ENCODE data around the gene LDLRAD2.
A peak's percentile ranks its signal among the peaks of the same experiment; 100 is the strongest.

The LDLRAD2 gene

DNA sequence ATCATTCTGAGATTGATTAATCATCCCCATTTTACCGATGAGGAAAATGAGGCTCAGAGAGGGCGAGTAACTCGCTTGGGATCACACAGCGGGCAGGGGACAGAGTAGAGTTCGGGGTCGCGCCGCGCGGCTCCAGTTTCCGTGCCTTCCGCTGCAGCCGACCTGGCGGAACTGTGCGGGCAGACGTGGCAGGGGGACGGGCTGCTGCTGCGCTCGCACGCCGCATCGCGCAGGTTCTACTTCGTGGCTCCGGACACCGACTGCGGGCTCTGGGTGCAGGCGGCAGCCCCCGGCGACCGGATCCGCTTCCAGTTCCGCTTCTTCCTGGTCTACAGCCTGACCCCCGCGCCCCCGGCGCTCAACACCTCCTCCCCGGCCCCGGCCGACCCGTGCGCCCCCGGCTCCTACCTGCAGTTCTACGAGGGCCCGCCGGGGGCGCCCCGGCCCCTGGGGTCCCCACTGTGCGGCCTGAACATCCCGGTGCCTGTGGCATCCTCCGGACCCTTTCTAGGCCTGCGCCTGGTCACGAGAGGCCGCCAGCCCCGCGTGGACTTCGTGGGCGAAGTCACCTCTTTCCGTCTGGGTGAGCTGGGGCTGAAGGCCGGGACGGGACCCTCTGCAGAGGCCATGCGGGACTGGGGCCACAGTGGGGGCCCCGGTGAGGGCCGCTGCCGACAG, 2.3 kb downstream of the LDLRAD2 start:
- H3K9me3 ChIP-seq (ENCODE audit: control insufficient read depth in 2 of 2, low read length in 2 of 2): no peaks in the 10 kb centered on the region
- H3K27me3 ChIP-seq (ENCODE audit: control insufficient read depth in 2 of 2, insufficient read depth in 2 of 2, low read length in 2 of 2): peaks cover 0 to 2% of the 10 kb centered on the region in 2 donors
- H3K27ac ChIP-seq (ENCODE audit: low read depth in 2 of 2, low read length in 2 of 2): no peak overlapping the region
- H3K9ac ChIP-seq (ENCODE audit: low read depth in 1 of 2, low read length in 2 of 2): peak overlapping the region in 1 of 2 donors; percentile 38
- peak overlapping the region; percentile 46 to 50 for H3K4me3 ChIP-seq (ENCODE audit: low read length in 2 of 2)
- no peaks in the 10 kb centered on the region for H3K36me3 ChIP-seq (ENCODE audit: control insufficient read depth in 2 of 2, insufficient read depth in 2 of 2, low read length in 2 of 2)
- H3K4me1 ChIP-seq (ENCODE audit: control insufficient read depth in 2 of 2, insufficient read depth in 2 of 2, low read length in 2 of 2): no peaks in the 10 kb centered on the region

- Histone ChIP-seq H3K9ac (ENCODE audit: low read depth in 1 of 2, low read length in 2 of 2) (no peak overlapping the region), H3K27ac (ENCODE audit: low read depth in 2 of 2, low read length in 2 of 2) (no peak overlapping the region), H3K9me3 (ENCODE audit: control insufficient read depth in 2 of 2, low read length in 2 of 2) (no peaks in the 10 kb centered on the region), H3K36me3 (ENCODE audit: control insufficient read depth in 2 of 2, insufficient read depth in 2 of 2, low read length in 2 of 2) (no peaks in the 10 kb centered on the region), H3K4me3 (ENCODE audit: low read length in 2 of 2) (peak overlapping the region in 1 of 2 donors; percentile 50), H3K27me3 (ENCODE audit: control insufficient read depth in 2 of 2, insufficient read depth in 2 of 2, low read length in 2 of 2) (peaks cover 0 to 2% of the 10 kb centered on the region in 2 donors), H3K4me1 (ENCODE audit: control insufficient read depth in 2 of 2, insufficient read depth in 2 of 2, low read length in 2 of 2) (no peaks in the 10 kb centered on the region)
These were observed 3.0 kb downstream of the LDLRAD2 start for GRCh38 chr1:21814981-21815582.

- Histone ChIP-seq H3K4me3 (ENCODE audit: low read length in 2 of 2) (no peak overlapping the region), H3K27ac (ENCODE audit: low read depth in 2 of 2, low read length in 2 of 2) (no peak overlapping the region), H3K4me1 (ENCODE audit: control insufficient read depth in 2 of 2, insufficient read depth in 2 of 2, low read length in 2 of 2) (no peaks in the 10 kb centered on the region), H3K27me3 (ENCODE audit: control insufficient read depth in 2 of 2, insufficient read depth in 2 of 2, low read length in 2 of 2) (peaks cover 0 to 2% of the 10 kb centered on the region in 2 donors), H3K9ac (ENCODE audit: low read depth in 1 of 2, low read length in 2 of 2) (no peak overlapping the region), H3K9me3 (ENCODE audit: control insufficient read depth in 2 of 2, low read length in 2 of 2) (no peaks in the 10 kb centered on the region), H3K36me3 (ENCODE audit: control insufficient read depth in 2 of 2, insufficient read depth in 2 of 2, low read length in 2 of 2) (no peaks in the 10 kb centered on the region)
These were observed 3.8 kb downstream of the LDLRAD2 start for GRCh38 chr1:21815724-21816321.

DNA sequence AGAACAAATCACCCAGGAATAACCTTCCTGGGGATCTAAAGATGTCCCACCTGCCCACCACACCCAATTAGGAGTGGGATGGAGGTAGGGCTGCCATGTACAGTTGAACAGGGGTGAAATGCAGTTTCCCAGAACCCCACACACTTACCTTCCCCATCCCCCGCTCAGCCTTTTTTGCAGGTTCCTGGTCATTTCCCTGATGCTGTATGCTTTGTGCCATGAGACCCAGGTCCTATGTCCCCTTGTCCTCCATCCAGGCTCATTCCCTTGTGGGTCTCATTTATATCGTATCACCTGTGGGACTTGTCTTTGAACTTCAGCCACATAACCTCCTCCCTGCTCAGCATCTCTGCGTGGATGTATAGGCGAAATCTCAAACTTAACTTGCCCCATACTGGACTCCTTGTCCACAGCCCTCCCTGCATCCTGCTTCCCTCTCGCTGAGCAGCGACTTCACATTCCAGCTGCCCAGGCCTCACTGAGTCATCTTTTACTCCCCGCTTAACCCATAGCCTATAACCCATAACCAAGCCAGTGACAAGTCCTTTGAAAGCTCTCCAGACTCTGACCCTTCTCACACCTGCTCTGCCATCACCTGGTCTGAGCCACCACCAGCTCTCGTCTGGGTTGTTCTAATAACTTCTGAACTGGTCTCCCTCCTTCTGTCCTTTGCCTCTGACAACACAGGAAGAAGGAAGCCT, 4.7 kb downstream of the LDLRAD2 start:
- peaks cover 0 to 2% of the 10 kb centered on the region in 2 donors for H3K27me3 ChIP-seq (ENCODE audit: control insufficient read depth in 2 of 2, insufficient read depth in 2 of 2, low read length in 2 of 2)
- peaks cover 0 to 3% of the 10 kb centered on the region in 2 donors for H3K36me3 ChIP-seq (ENCODE audit: control insufficient read depth in 2 of 2, insufficient read depth in 2 of 2, low read length in 2 of 2)
- no peak overlapping the region for H3K4me3 ChIP-seq (ENCODE audit: low read length in 2 of 2)
- no peaks in the 10 kb centered on the region for H3K9me3 ChIP-seq (ENCODE audit: control insufficient read depth in 2 of 2, low read length in 2 of 2)
- H3K4me1 ChIP-seq (ENCODE audit: control insufficient read depth in 2 of 2, insufficient read depth in 2 of 2, low read length in 2 of 2): no peaks in the 10 kb centered on the region
- no peak overlapping the region for H3K27ac ChIP-seq (ENCODE audit: low read depth in 2 of 2, low read length in 2 of 2)
- H3K9ac ChIP-seq (ENCODE audit: low read depth in 1 of 2, low read length in 2 of 2): no peak overlapping the region

DNA sequence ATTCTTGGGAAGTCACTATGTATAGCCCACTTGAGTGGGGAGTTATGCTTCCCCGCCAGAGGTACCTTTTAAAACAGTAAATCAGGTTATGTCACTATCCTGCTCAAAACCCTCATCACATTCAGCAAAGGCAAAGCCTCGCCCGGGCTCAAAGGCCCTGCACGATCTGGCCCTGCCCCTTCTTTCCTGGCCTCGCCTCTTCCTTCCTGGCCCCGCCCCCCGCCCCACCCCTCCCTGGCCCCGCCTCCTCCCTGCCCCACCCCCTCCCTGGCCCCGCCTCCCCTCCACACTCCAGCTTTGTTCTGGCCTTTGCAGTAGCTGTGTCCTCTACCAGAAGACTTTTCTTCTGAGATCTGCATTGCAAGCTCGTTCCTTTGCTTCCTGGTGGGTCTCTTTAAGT, 6.6 kb downstream of the LDLRAD2 start:
- H3K9me3 ChIP-seq (ENCODE audit: control insufficient read depth in 2 of 2, low read length in 2 of 2): no peaks in the 10 kb centered on the region
- no peaks in the 10 kb centered on the region for H3K4me1 ChIP-seq (ENCODE audit: control insufficient read depth in 2 of 2, insufficient read depth in 2 of 2, low read length in 2 of 2)
- no peak overlapping the region for H3K9ac ChIP-seq (ENCODE audit: low read depth in 1 of 2, low read length in 2 of 2)
- H3K27me3 ChIP-seq (ENCODE audit: control insufficient read depth in 2 of 2, insufficient read depth in 2 of 2, low read length in 2 of 2): no peaks in the 10 kb centered on the region
- no peak overlapping the region for H3K27ac ChIP-seq (ENCODE audit: low read depth in 2 of 2, low read length in 2 of 2)
- peaks cover 0 to 3% of the 10 kb centered on the region in 2 donors for H3K36me3 ChIP-seq (ENCODE audit: control insufficient read depth in 2 of 2, insufficient read depth in 2 of 2, low read length in 2 of 2)
- H3K4me3 ChIP-seq (ENCODE audit: low read length in 2 of 2): no peak overlapping the region

DNA sequence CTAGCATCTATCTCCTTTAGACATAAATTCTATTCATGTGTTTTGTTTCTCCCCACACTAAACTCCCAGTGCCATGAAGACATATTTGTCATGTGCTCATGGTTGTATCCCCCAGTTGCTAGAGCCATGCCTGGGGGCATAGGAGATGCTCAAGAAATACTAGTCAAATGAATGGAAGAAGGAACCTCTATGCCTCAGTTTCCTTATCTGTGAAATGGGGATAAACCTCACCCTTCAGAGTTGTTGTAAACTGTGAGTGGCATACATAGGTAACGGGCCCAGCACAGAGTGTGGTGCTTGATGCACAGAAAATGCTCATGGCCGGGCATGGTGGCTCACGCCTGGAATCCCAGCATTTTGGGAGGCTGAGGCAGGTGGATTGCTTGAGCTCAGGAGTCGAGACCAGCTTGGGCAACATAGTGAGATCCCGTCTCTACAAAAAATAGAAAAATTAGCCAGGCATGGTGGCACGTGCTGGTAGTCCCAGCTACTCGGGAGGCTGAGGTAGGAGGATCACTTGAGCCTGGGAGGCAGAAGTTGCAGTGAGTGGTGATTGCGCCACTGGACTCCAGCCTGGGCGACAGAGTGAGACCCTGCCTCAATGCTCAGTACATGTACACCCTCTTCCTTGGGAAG, 8.7 kb downstream of the LDLRAD2 start:
- Histone ChIP-seq H3K9me3 (ENCODE audit: control insufficient read depth in 2 of 2, low read length in 2 of 2) (no peaks in the 10 kb centered on the region), H3K36me3 (ENCODE audit: control insufficient read depth in 2 of 2, insufficient read depth in 2 of 2, low read length in 2 of 2) (peaks cover 8 to 9% of the 10 kb centered on the region in 2 donors), H3K4me1 (ENCODE audit: control insufficient read depth in 2 of 2, insufficient read depth in 2 of 2, low read length in 2 of 2) (no peaks in the 10 kb centered on the region), H3K27ac (ENCODE audit: low read depth in 2 of 2, low read length in 2 of 2) (no peak overlapping the region), H3K4me3 (ENCODE audit: low read length in 2 of 2) (no peak overlapping the region), H3K9ac (ENCODE audit: low read depth in 1 of 2, low read length in 2 of 2) (no peak overlapping the region), H3K27me3 (ENCODE audit: control insufficient read depth in 2 of 2, insufficient read depth in 2 of 2, low read length in 2 of 2) (no peaks in the 10 kb centered on the region)

GRCh38 chr1:21821385-21822019, 9.4 kb downstream of the LDLRAD2 start:
- no peaks in the 10 kb centered on the region for H3K27me3 ChIP-seq (ENCODE audit: control insufficient read depth in 2 of 2, insufficient read depth in 2 of 2, low read length in 2 of 2)
- no peaks in the 10 kb centered on the region for H3K9me3 ChIP-seq (ENCODE audit: control insufficient read depth in 2 of 2, low read length in 2 of 2)
- no peak overlapping the region for H3K9ac ChIP-seq (ENCODE audit: low read depth in 1 of 2, low read length in 2 of 2)
- peaks cover 8 to 9% of the 10 kb centered on the region in 2 donors for H3K36me3 ChIP-seq (ENCODE audit: control insufficient read depth in 2 of 2, insufficient read depth in 2 of 2, low read length in 2 of 2)
- no peak overlapping the region for H3K27ac ChIP-seq (ENCODE audit: low read depth in 2 of 2, low read length in 2 of 2)
- no peaks in the 10 kb centered on the region for H3K4me1 ChIP-seq (ENCODE audit: control insufficient read depth in 2 of 2, insufficient read depth in 2 of 2, low read length in 2 of 2)
- no peak overlapping the region for H3K4me3 ChIP-seq (ENCODE audit: low read length in 2 of 2)

GRCh38 chr1:21822349-21822748, 10.3 kb downstream of the LDLRAD2 start:
- Histone ChIP-seq H3K9me3 (ENCODE audit: control insufficient read depth in 2 of 2, low read length in 2 of 2) (no peaks in the 10 kb centered on the region), H3K36me3 (ENCODE audit: control insufficient read depth in 2 of 2, insufficient read depth in 2 of 2, low read length in 2 of 2) (peaks cover 9 to 12% of the 10 kb centered on the region in 2 donors), H3K9ac (ENCODE audit: low read depth in 1 of 2, low read length in 2 of 2) (no peak overlapping the region), H3K4me3 (ENCODE audit: low read length in 2 of 2) (no peak overlapping the region), H3K27me3 (ENCODE audit: control insufficient read depth in 2 of 2, insufficient read depth in 2 of 2, low read length in 2 of 2) (no peaks in the 10 kb centered on the region), H3K4me1 (ENCODE audit: control insufficient read depth in 2 of 2, insufficient read depth in 2 of 2, low read length in 2 of 2) (no peaks in the 10 kb centered on the region), H3K27ac (ENCODE audit: low read depth in 2 of 2, low read length in 2 of 2) (no peak overlapping the region)

DNA sequence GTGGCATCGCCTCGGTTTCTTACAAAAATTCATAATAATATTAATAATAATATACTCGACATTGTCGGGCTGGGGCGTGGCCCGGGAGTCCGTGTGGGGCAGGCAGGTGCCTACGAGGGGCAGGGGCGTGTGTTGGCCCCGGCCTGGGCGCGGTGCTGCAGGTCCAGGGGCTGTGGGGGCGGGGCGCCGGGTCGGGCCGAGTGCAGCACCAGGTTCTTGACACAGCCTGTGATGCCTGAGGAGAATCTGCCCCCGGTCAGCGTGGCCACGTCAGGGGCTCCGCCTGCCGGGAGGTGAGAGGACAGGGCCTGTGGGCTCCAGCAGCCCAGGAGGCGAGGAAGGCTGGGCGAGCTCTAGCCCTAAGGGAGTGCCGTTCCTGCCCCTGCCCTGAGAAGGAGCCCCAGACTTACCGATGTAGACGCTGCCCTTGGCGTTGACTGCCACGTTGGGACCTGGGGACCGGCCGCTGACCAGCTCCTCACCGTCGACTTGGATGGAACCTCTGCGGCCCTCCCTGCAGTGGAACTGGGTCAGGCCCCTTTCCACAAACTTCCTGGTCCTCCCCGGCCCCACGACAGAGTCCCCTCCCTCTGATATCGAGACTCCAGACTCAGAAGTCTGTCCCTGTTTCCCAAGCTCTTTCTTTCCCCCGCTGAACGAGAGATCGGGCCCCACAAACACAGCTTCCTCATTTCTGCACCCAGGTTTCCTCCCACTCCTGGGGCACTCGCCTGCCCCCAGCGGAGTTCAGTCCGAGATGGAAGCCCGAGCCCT, 11.3 kb downstream of the LDLRAD2 start:
- H3K9me3 ChIP-seq (ENCODE audit: control insufficient read depth in 2 of 2, low read length in 2 of 2): no peaks in the 10 kb centered on the region
- H3K27ac ChIP-seq (ENCODE audit: low read depth in 2 of 2, low read length in 2 of 2): no peak overlapping the region
- H3K36me3 ChIP-seq (ENCODE audit: control insufficient read depth in 2 of 2, insufficient read depth in 2 of 2, low read length in 2 of 2): peaks cover 18 to 22% of the 10 kb centered on the region in 2 donors
- H3K27me3 ChIP-seq (ENCODE audit: control insufficient read depth in 2 of 2, insufficient read depth in 2 of 2, low read length in 2 of 2): no peaks in the 10 kb centered on the region
- H3K4me1 ChIP-seq (ENCODE audit: control insufficient read depth in 2 of 2, insufficient read depth in 2 of 2, low read length in 2 of 2): no peaks in the 10 kb centered on the region
- no peak overlapping the region for H3K4me3 ChIP-seq (ENCODE audit: low read length in 2 of 2)
- H3K9ac ChIP-seq (ENCODE audit: low read depth in 1 of 2, low read length in 2 of 2): no peak overlapping the region

Measured in mucosa of rectum (tissue), 2 donors.